Trophoblast cell (in vitro differentiated cells and primary cell): ENCODE data around the gene PARP1.
A peak's percentile ranks its signal among the peaks of the same experiment; 100 is the strongest.

Experiments
- DNase-seq, 2 donors: peaks; one replicate each; pipeline ENCODE4 v3.0.0-alpha.2; 2016
- H2AFZ ChIP-seq: 2 replicates; pipeline ENCODE4 v1.6.1; 2013; ENCODE audit warnings: low read length, moderate library complexity, mild to moderate bottlenecking; ENCODE audit not compliant: insufficient read depth, poor library complexity
- H2AK5ac ChIP-seq: 2 replicates; pipeline ENCODE4 v1.6.1; 2013; ENCODE audit warnings: mild to moderate bottlenecking, low read length
- H2BK120ac ChIP-seq: 2 replicates; pipeline ENCODE4 v1.6.1; 2013; ENCODE audit warnings: low read length, mild to moderate bottlenecking, moderate library complexity; ENCODE audit not compliant: insufficient read depth, poor library complexity
- H2BK12ac ChIP-seq: 2 replicates; pipeline ENCODE4 v1.6.1; 2013; ENCODE audit warnings: mild to moderate bottlenecking, low read length, moderate library complexity
- H2BK5ac ChIP-seq: 2 replicates; pipeline ENCODE4 v1.6.1; 2013; ENCODE audit warnings: low read length, low read depth, moderate library complexity, mild to moderate bottlenecking; ENCODE audit not compliant: poor library complexity
- H3K14ac ChIP-seq: 2 replicates; pipeline ENCODE4 v1.6.1; 2013; ENCODE audit warnings: mild to moderate bottlenecking, low read length
- H3K18ac ChIP-seq: 2 replicates; pipeline ENCODE4 v1.6.1; 2013; ENCODE audit warnings: mild to moderate bottlenecking, low read length
- H3K23ac ChIP-seq: 2 replicates; pipeline ENCODE4 v1.6.1; 2013; ENCODE audit warnings: low read length
- H3K27ac ChIP-seq: 2 replicates; pipeline ENCODE4 v1.5.1; 2013; ENCODE audit warnings: low read depth, mild to moderate bottlenecking, inconsistent platforms, low read length, moderate library complexity
- H3K27me3 ChIP-seq: 2 replicates; pipeline ENCODE4 v1.6.1; 2013; ENCODE audit warnings: inconsistent platforms, mild to moderate bottlenecking, low read length, moderate library complexity; ENCODE audit not compliant: insufficient read depth
- H3K36me3 ChIP-seq, 2 experiments: 1 replicate in 1 of 2; 2 replicates in 1 of 2; pipeline ENCODE4 v1.6.1; 2013; ENCODE audit warnings: low read length in 2 of 2, mild to moderate bottlenecking in 2 of 2, moderate library complexity in 1 of 2; ENCODE audit not compliant: insufficient read depth in 2 of 2, control insufficient read depth in 1 of 2
- H3K4ac ChIP-seq: 2 replicates; pipeline ENCODE4 v1.6.1; 2013; ENCODE audit warnings: low read depth, mild to moderate bottlenecking, low read length, moderate library complexity
- H3K4me1 ChIP-seq, 2 experiments: 1 replicate in 1 of 2; 2 replicates in 1 of 2; pipeline ENCODE4 v1.6.1; 2013; ENCODE audit warnings: low read length in 2 of 2, mild to moderate bottlenecking in 2 of 2, moderate library complexity in 1 of 2; ENCODE audit not compliant: insufficient read depth in 2 of 2, control insufficient read depth in 1 of 2
- H3K4me2 ChIP-seq: 2 replicates; pipeline ENCODE4 v1.6.1; 2013; ENCODE audit warnings: inconsistent platforms, mild to moderate bottlenecking, low read length, moderate library complexity
- H3K4me3 ChIP-seq: 2 replicates; pipeline ENCODE4 v1.5.1; 2013; ENCODE audit warnings: mild to moderate bottlenecking, low read depth, low read length, inconsistent platforms
- H3K79me1 ChIP-seq: one replicate; pipeline ENCODE4 v1.6.1; 2013; ENCODE audit warnings: low read length
- H3K79me2 ChIP-seq: 2 replicates; pipeline ENCODE4 v1.6.1; 2013; ENCODE audit warnings: low read length, mild to moderate bottlenecking; ENCODE audit not compliant: control insufficient read depth, insufficient read depth, poor library complexity
- H3K9ac ChIP-seq: 2 replicates; pipeline ENCODE4 v1.6.1; 2013; ENCODE audit warnings: mild to moderate bottlenecking, low read length
- H3K9me3 ChIP-seq: 2 replicates; pipeline ENCODE4 v1.6.1; 2013; ENCODE audit warnings: low read depth, mild to moderate bottlenecking, control low read depth, inconsistent platforms, low read length; ENCODE audit not compliant: insufficient read depth
- H4K12ac ChIP-seq: 2 replicates; pipeline ENCODE4 v1.6.1; 2013; ENCODE audit warnings: low read depth, mild to moderate bottlenecking, low read length, moderate library complexity
- H4K8ac ChIP-seq: 2 replicates; pipeline ENCODE4 v1.6.1; 2013; ENCODE audit warnings: low read depth, mild to moderate bottlenecking, low read length, moderate library complexity
- H4K91ac ChIP-seq: one replicate; pipeline ENCODE4 v1.6.1; 2013; ENCODE audit warnings: low read depth, mild to moderate bottlenecking, low read length, moderate library complexity
- WGBS: extraction: QIAGEN DNeasy Blood & Tissue Kit; methylation state at CpG from one replicate; pipeline ENCODE4 v1.1.7; 2013; ENCODE audit warnings: missing lambda C conversion rate; ENCODE audit not compliant: insufficient read length, insufficient coverage; ENCODE audit errors: extremely low coverage; 5-methylcytosine and 5-hydroxymethylcytosine counted together

PARP1 gene

DNA sequence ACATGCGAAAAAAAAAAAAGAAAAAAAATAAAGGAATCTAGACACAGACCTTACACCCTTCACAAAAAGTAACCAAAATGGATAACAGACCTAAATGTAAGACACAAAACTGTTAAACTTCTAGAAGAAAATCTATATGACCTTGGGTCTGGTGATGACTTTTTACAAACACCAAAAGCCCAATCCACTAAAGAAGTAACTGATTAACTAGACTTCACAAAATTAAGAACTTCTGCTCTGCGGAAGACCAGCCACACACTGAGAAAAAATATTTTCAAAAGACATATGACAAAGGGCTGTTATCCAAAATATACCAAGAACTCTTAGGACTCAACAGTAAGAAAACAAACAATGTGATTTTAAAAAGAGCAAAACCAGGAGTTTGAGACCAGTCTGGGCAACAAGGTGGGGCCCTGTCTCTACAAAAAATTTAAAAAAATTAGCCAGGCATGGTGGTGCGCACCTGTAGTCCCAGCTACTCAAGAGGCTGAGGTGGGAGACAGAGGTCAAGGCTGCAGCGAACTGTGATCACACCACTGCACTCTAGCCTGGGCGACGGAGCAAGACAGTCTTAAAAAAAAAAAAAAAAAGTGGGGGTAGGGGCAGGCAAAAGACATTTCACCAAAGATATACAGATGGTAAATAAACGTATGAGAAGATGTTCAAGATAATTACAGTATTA lies 9.8 kb downstream of the PARP1 start:
- H2BK120ac ChIP-seq, result no peak overlapping the region
- H3K79me1 ChIP-seq, result no peaks in the 10 kb centered on the region
- no peak overlapping the region for H4K8ac ChIP-seq
- no peak overlapping the region for H3K27ac ChIP-seq
- H3K23ac ChIP-seq, result no peak overlapping the region
- no peak overlapping the region for H2AK5ac ChIP-seq
- H2AFZ ChIP-seq, result no peak overlapping the region
- H3K36me3 ChIP-seq, result peaks cover 18 to 25% of the 10 kb centered on the region in 2 experiments
- H4K12ac ChIP-seq, result no peak overlapping the region
- no peak for DNase-seq
- no CpG with 5 or more reads among the region's 7 CpGs for WGBS
- H3K4me1 ChIP-seq, result no peaks in the 10 kb centered on the region
- no peaks in the 10 kb centered on the region for H3K27me3 ChIP-seq
- H3K4ac ChIP-seq, result no peak overlapping the region
- H3K9me3 ChIP-seq, result no peaks in the 10 kb centered on the region
- no peak overlapping the region for H2BK5ac ChIP-seq
- no peak overlapping the region for H2BK12ac ChIP-seq
- no peak overlapping the region for H3K9ac ChIP-seq
- H4K91ac ChIP-seq, result no peak overlapping the region
- H3K79me2 ChIP-seq, result peaks cover 1% of the 10 kb centered on the region
- no peak overlapping the region for H3K14ac ChIP-seq
- no peak overlapping the region for H3K18ac ChIP-seq
- H3K4me3 ChIP-seq, result no peak overlapping the region
- H3K4me2 ChIP-seq, result no peak overlapping the region

- peaks cover 1 to 2% of the 10 kb centered on the region in 2 experiments for H3K4me1 ChIP-seq
These were observed 10.6 kb downstream of the PARP1 start for GRCh38 chr1:226397011-226397926.

DNA sequence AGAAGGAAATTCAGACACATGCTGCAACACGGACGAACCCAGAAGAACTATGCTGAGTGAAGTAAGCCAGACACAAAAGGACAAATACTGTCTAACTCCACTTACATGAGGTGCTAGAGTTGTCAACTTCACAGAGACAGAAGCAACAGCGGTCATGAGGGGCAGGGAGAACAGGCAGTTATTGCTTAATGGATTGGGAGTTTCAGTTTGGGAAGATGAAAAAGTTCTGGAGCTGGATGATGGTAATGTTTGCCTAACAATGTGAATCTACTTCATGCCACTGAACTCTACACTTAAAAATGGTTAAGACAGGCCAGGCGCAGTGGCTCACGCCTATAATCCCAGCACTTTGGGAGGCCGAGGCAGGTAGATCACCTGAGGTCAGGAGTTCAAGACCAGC lies 12.1 kb downstream of the PARP1 start:
- no peak overlapping the region for H4K91ac ChIP-seq
- WGBS, result no CpG with 5 or more reads among the region's 6 CpGs

More at GRCh38 chr1:226397011-226397926, 10.6 kb downstream of the PARP1 start:
- Histone ChIP-seq H4K12ac (no peak overlapping the region), H3K4ac (no peak overlapping the region), H3K23ac (no peak overlapping the region), H3K27ac (no peak overlapping the region), H3K14ac (no peak overlapping the region), H3K18ac (no peak overlapping the region), H3K36me3 (peaks cover 18 to 25% of the 10 kb centered on the region in 2 experiments), H3K79me1 (no peaks in the 10 kb centered on the region), H2BK12ac (no peak overlapping the region), H2AK5ac (no peak overlapping the region), H3K27me3 (no peaks in the 10 kb centered on the region), H3K4me3 (no peak overlapping the region), H3K9me3 (no peaks in the 10 kb centered on the region), H2AFZ (no peak overlapping the region), H4K8ac (no peak overlapping the region), H2BK120ac (no peak overlapping the region), H3K9ac (no peak overlapping the region), H2BK5ac (no peak overlapping the region), H3K79me2 (no peaks in the 10 kb centered on the region), H3K4me2 (no peak overlapping the region), H4K91ac (no peak overlapping the region)
- WGBS, result no CpG with 5 or more reads among the region's 8 CpGs
- no peak for DNase-seq

GRCh38 chr1:226394462-226394861 lies 13.4 kb downstream of the PARP1 start:
- DNase-seq, result peak in 1 of 2 donors; percentile 41
- Histone ChIP-seq H4K8ac (no peak overlapping the region), H3K9ac (no peak overlapping the region), H3K14ac (no peak overlapping the region), H3K18ac (no peak overlapping the region), H3K23ac (no peak overlapping the region), H4K12ac (no peak overlapping the region), H3K9me3 (peaks cover 1% of the 10 kb centered on the region), H2BK12ac (no peak overlapping the region), H3K79me1 (peaks cover 2% of the 10 kb centered on the region), H2AK5ac (no peak overlapping the region), H2BK5ac (no peak overlapping the region), H3K4me3 (no peak overlapping the region), H3K27me3 (no peaks in the 10 kb centered on the region), H4K91ac (no peak overlapping the region), H3K4me2 (no peak overlapping the region), H2AFZ (no peak overlapping the region), H3K36me3 (peaks cover 18 to 19% of the 10 kb centered on the region in 2 experiments), H3K27ac (no peak overlapping the region), H3K4me1 (peaks cover 14 to 23% of the 10 kb centered on the region in 2 experiments), H3K4ac (no peak overlapping the region), H2BK120ac (no peak overlapping the region), H3K79me2 (no peaks in the 10 kb centered on the region)
- WGBS, result no CpG with 5 or more reads among the region's 5 CpGs

More for the DNA sequence above, 12.1 kb downstream of the PARP1 start:
- no peak for DNase-seq
- peaks cover 13 to 17% of the 10 kb centered on the region in 2 experiments for H3K36me3 ChIP-seq
- H3K14ac ChIP-seq, result no peak overlapping the region
- peaks cover 10 to 16% of the 10 kb centered on the region in 2 experiments for H3K4me1 ChIP-seq
- no peak overlapping the region for H3K4ac ChIP-seq
- no peak overlapping the region for H4K12ac ChIP-seq
- H2BK12ac ChIP-seq, result no peak overlapping the region
- H2AFZ ChIP-seq, result no peak overlapping the region
- no peaks in the 10 kb centered on the region for H3K9me3 ChIP-seq
- H3K4me3 ChIP-seq, result no peak overlapping the region
- no peak overlapping the region for H2BK120ac ChIP-seq
- H3K9ac ChIP-seq, result no peak overlapping the region
- no peak overlapping the region for H3K23ac ChIP-seq
- no peaks in the 10 kb centered on the region for H3K79me2 ChIP-seq
- H2AK5ac ChIP-seq, result no peak overlapping the region
- H3K18ac ChIP-seq, result no peak overlapping the region
- H2BK5ac ChIP-seq, result no peak overlapping the region
- H4K8ac ChIP-seq, result no peak overlapping the region
- no peak overlapping the region for H3K27ac ChIP-seq
- no peaks in the 10 kb centered on the region for H3K79me1 ChIP-seq
- no peaks in the 10 kb centered on the region for H3K27me3 ChIP-seq
- no peak overlapping the region for H3K4me2 ChIP-seq
